ENCODE data around the gene JAZF1.

DNA sequence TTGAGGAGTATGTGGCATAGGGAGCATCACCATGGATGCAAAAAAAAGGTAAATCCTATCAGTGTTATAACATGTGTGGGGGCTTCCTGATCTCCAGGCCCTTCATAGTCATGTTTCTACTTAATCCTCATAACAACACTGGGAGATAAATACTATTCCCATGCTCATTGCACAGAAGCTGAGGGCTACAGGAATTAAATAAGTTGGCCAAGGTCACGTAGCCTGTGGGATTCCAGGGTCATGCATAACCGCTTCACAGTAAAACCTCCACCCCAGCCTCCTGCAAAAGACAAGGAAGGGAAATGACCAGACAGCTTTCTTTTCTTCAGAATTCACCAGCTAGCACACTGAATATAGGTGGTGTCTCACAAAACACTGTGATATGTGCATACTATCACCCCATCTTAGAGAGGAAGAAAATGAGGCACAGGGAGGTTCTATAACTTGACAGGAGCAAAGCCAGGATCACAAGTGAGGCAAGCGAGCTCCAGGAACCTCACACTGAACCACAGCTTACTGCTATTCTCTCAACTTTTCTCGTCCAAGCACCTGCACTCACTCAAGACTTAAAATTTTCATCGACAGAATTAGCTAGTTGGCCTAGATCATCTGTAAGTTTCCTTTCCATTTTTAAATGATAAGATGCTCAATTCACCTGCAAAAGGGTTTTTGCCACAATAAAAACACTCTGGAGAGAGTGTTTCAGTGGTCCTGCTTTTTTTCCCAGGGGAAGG lies 13.4 kb downstream of the JAZF1 start:
- TF ChIP-seq TCF12 (IDR thresholded peaks at IDR 0.05; ENCODE audit: low read depth, low read length) (no peak), SIN3A (conservative IDR thresholded peaks at IDR 0.05 in 1 of 2, IDR thresholded peaks at IDR 0.05 in 1 of 2; ENCODE audit: low read depth in 1 of 2, low read length in 2 of 2) (no peak), POLR2A (IDR thresholded peaks at IDR 0.05; ENCODE audit: control extremely low read depth in 1 of 2, low read depth in 2 of 2, low read length in 2 of 2) (no peak), TEAD4 (IDR thresholded peaks at IDR 0.05; ENCODE audit: low read depth, low read length) (no peak), CBX8 (IDR thresholded peaks at IDR 0.05; ENCODE audit: borderline replicate concordance, low read depth, low read length) (no peak), HDAC6 (IDR thresholded peaks at IDR 0.05; ENCODE audit: low read depth, low read length) (no peak)
- TF ChIP-seq, protein P1, sequence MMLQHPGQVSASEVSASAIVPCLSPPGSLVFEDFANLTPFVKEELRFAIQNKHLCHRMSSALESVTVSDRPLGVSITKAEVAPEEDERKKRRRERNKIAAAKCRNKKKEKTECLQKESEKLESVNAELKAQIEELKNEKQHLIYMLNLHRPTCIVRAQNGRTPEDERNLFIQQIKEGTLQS (IDR thresholded peaks at IDR 0.05; ENCODE audit: insufficient read depth, low read depth, low read length), result no peak
- TF ChIP-seq, protein P2, sequence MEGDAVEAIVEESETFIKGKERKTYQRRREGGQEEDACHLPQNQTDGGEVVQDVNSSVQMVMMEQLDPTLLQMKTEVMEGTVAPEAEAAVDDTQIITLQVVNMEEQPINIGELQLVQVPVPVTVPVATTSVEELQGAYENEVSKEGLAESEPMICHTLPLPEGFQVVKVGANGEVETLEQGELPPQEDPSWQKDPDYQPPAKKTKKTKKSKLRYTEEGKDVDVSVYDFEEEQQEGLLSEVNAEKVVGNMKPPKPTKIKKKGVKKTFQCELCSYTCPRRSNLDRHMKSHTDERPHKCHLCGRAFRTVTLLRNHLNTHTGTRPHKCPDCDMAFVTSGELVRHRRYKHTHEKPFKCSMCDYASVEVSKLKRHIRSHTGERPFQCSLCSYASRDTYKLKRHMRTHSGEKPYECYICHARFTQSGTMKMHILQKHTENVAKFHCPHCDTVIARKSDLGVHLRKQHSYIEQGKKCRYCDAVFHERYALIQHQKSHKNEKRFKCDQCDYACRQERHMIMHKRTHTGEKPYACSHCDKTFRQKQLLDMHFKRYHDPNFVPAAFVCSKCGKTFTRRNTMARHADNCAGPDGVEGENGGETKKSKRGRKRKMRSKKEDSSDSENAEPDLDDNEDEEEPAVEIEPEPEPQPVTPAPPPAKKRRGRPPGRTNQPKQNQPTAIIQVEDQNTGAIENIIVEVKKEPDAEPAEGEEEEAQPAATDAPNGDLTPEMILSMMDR (IDR thresholded peaks at IDR 0.05; ENCODE audit: control extremely low read depth in 1 of 3, insufficient read depth in 1 of 3, low read depth in 1 of 3, low read length in 3 of 3), result no peak
- TF ChIP-seq, protein P3, sequence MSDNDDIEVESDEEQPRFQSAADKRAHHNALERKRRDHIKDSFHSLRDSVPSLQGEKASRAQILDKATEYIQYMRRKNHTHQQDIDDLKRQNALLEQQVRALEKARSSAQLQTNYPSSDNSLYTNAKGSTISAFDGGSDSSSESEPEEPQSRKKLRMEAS (IDR thresholded peaks at IDR 0.05), result no peak

All from H1 (cell line).